GM18507 (cell line): ENCODE results near the gene ONECUT1.

Experiments used
- DNase-seq: peaks from one replicate; pipeline ENCODE4 v3.0.0; 2011; ENCODE audit warnings: low read depth; ENCODE audit not compliant: insufficient read length; ENCODE audit errors: extremely low spot score
- FAIRE-seq: peaks from 2 replicates; lab custom pipeline; 2011; peaks lifted over from hg19 to GRCh38; lab: Jason Lieb, UNC

ONECUT1 gene

DNA sequence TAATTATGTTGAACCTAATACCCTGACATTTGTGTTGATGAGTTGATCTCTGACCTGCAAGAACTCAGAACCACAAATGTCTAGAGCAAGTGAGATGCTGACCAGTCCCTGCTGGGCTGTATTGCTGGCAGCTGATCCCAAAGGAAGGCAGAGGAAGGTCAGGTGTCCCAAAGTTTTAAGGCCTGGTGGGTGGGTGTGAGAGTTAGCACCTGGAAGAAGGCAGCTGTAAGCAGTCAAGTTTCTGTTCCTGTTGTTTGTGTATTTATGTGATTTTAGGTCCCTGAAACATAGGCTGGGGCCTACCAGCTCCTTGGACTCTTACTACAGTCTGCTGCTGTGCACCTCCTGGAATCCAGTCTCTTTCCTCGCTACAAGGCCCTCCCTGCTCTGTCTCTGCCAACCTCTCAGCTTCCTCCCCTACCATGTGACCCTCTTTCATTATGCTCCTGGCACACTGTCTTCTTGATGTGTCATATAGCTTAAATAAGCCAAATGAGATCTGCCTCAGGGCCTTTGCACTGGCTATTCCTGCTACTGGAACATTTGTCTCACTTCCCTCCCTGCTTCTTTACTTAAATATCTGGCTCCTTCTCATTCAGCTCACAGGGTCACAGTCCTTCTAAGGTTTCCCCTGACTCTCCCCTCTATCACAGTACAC is 80.0 kb downstream of the ONECUT1 start:
- FAIRE-seq (no peak), DNase-seq (no peak)

DNA sequence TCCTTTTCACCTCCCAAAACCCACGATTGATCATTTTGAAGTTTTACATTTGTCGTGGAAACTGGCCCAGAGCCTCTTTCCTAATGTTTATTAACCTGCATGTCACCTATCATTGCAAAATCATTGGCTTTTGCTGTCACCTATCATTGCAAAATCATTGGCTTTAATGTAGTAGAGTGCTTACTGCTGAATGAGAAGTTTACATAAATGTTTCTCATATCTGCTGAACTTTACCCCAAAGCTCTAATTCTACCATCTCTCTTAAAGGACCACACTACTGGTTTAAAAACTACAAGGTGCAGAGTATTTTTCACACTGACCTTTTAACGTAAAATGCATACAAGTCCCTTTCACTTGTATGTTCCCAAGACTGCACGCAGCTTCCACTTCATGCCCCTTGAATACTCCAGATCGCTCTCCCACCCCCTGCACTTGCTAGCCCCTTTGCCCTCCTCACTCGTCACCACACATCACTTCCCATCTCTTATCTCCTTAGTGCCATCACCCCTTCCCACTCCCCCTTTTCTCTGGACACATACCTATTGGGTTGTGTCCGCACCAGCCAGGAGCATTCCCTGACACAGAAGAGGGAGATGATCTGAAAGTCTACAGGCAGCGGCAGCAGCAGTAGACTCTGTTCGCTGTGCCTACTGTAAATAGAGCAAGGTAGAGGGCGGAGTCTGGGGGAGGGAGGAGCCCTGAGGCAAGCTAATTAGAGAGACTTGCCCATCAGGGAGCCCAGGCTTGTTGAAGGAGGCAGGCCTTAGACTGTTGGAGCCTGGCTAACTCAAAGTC is 80.8 kb downstream of the ONECUT1 start:
- DNase-seq, result peak; percentile 17
- peak; percentile 89 for FAIRE-seq
